GM19351 (cell line): ENCODE data around the gene MINK1.

Source experiments
- ATAC-seq: cut with Tn5 transposase; IDR thresholded peaks from one replicate; pipeline ENCODE4 v1.9.1; 2021; ENCODE audit warnings: mild to moderate bottlenecking, moderate library complexity; ENCODE audit not compliant: unreplicated experiment

Gene MINK1

GRCh38 chr17:4833178-4833940 is at the start of gene MINK1:
Gene MINK1 (plus strand): TSS chr17:4833340. CDS start chr17:4833584, 244 bp downstream.
- peak; percentile 83 for ATAC-seq

DNA sequence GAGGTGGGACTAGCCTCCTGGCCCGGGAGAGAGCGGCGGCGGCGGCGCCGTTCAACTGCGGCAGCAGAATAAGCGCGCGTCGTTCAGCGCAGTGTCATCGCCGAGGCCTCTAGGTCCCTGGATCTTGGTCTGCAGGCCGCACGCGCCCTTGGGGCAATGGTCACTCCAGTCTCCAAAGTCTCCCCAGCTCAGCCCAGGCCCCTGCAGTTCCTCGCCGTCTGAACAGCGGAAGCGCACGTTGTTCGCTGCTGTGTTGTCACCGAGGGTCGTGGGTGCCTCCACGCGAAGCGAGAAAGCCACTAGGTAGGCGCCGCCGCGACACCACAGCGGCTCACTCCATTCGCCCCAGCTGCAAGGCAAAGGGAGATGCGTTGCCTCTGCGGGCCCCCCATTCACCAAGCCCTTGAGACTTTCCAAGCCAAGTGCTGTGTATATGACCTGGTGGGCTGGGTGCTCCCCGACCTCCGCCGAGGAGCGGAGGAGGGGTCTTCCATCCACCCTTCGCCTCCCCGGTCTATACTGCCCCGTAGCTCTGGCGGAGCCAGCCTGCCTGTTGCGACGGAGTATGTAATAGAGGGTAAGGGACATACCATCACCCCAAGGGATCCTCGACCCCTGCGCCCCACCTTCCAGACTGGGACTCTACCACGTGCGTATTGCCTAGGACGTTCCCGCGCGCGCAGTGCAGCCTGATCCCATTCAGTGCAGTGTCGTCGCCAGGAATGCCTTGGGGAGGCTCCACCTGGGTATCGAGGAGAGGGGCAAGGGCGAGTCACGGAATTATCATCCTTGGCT is 47.6 kb upstream of the MINK1 start:
- no peak for ATAC-seq

DNA sequence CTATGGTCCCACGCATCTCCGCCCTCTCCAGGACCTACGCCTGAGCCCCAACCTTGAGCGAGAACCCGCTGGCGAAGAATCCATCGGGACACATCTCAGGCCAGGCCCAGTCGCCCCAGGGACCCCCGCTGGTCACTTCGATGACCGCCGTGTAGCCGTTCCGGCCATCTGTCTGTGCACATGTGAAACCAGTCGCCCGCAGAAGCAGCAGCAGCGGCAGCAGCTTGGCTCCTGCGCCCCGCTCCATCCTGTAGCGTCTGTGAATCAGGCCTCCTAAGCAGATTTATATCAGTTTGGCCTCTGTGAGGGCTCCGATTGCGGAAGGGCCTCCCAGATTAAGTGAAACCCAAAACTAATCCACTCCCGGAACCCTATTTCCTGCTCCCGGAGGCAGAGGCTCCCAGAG is 47.0 kb upstream of the MINK1 start, which contains the start of gene VMO1:
Gene VMO1 (minus strand): TSS at position 259 of the 406 bp plus-strand sequence. CDS start 12 bp downstream, at position 247.
- no peak for ATAC-seq

DNA sequence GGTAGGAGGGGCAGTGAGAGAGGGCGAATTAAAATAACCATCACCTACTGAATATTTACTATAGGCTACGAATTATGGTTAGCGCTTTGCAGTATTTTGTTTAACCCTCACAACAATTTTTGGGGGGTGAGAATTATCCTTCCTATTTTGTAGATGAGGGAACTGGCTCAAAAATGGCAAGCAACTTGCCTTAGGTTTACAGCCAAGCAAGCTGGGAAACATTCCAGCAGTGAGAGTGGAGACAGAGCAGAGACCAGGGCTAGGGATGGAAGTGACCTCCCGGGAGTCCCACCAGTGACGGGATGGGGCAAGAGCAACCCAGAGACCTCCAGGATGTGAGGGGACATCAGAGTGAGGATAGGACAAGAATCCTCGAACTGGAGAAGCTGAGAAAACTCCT is 46.6 kb upstream of the MINK1 start:
- ATAC-seq = no peak

- ATAC-seq = no peak
These were observed 44.9 kb upstream of the MINK1 start for GRCh38 chr17:4788159-4788806.

DNA sequence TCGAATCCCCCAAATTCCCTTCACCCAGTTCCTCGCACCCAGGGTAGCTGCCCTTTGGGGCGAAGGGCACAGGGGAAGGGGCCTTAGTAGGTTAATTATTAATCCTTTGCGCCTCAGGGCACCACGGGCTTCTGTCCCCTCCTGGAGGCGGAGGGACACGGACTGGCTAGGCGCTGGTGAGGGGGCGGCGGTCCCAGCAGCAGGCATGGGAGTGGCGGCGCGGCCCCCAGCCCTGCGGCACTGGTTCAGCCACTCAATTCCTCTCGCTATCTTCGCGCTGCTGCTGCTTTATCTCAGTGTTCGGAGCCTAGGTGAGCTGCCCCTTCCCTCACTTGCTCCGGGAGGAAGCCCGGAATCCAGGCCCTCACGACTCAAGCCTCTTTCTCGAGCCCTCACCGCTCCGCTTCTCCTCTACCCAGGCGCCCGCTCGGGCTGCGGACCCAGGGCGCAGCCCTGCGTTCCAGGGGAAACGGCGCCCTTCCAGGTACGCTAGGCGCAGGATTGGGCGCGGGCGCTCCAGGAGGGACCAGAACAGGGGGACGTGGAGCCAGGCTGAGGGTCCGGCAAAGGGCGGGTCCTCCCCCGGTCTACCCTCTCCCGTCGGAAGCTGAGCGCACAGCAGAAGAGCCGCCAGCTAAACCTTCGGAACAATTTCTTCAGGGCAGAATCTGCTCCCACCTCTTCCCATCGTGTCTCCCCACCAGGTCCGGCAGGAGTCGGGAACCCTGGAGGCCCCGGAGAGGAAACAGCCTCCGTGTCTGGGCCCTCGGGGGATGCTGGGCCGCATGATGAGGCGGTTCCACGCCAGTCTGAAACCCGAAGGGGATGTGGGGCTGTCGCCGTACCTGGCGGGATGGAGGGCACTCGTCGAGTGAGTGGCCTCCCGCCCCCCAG is 44.1 kb upstream of the MINK1 start, which contains the start of gene GLTPD2:
Gene GLTPD2 (plus strand): TSS at position 158 of the 894 bp plus-strand sequence. CDS start 48 bp downstream, at position 206.
- no peak for ATAC-seq

DNA sequence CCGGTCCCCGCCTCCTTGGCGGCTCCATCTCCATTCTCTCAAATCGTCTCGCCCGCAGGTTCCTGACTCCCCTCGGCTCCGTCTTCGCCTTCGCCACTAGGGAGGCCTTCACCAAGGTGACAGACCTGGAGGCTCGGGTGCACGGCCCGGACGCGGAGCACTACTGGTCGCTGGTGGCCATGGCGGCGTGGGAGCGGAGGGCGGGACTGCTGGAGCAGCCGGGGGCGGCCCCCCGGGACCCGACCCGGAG is 43.5 kb upstream of the MINK1 start:
- ATAC-seq = no peak

DNA sequence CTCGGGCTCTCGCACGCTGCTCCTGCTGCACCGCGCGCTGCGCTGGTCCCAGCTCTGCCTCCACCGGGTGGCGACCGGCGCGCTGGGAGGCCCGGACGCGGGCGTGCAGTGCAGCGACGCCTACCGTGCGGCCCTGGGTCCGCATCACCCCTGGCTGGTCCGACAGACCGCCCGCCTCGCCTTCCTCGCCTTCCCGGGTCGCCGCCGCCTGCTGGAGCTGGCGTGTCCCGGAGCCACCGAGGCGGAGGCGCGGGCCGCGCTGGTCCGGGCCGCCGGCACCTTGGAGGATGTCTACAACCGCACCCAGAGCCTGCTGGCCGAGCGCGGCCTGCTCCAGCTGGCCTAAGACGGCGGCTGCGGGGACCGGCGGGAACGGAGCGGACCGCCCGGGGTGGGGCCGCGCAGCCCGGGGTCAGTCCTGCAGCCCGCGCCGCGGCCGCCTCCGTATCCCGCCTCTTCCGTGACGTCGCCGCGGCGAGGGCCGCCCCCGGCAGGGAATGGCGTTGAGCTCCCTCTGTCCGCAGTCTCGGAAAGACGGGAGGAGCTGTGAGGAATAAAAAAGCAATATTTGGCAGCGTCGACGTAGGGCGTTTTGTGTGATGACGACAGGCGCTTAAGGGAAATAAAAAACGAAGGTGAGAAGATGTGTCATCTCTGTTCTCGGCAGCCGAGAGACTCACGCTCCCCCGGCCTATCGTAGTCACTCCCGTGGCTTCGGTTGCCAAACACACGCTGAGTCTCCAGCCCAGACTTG is 43.0 kb upstream of the MINK1 start:
- ATAC-seq = peak; percentile 83

- no peak for ATAC-seq
These were observed 42.4 kb upstream of the MINK1 start for GRCh38 chr17:4790705-4791088.

DNA sequence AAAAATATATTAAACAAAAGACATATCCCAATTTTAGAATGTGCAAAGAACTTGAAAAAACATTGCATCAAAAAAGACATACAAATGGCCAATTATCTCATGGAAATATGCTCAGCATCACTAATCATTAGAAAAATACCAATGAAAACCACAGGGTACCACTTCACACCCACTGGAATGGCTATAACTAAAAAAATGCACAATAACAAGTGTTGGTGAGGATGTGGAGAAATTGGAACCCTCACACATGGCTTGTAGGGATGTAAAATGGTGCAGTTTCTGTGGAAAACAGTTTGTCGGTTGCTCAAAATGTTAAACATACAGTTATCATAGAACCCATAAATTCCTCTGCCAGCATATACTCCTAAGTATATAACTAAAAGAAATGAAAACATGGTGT is 38.0 kb upstream of the MINK1 start:
- ATAC-seq = no peak

- ATAC-seq = no peak
These were observed 36.6 kb upstream of the MINK1 start for GRCh38 chr17:4796552-4796920.

- no peak for ATAC-seq
These were observed 32.5 kb upstream of the MINK1 start for GRCh38 chr17:4800462-4801196.

- no peak for ATAC-seq
These were observed 30.9 kb upstream of the MINK1 start, which contains the start of gene C17orf114 for GRCh38 chr17:4802228-4802627. Gene C17orf114 (minus strand): TSS chr17:4802328.

DNA sequence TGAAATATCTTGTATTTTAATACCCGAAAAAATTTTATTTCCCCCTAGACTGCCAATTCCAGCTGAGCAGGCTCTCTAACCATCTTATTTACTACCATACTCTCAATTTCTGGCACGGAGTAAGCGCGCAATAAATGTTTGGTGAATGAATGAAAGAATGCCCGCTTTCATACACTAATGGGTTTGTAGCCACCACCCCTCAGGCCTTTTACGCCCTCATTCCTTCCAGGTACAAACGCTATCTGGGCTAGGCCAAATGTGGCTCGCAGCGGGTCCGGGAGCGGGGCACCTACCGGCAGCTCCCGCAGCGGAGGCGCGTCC is 26.7 kb upstream of the MINK1 start:
- ATAC-seq = no peak

DNA sequence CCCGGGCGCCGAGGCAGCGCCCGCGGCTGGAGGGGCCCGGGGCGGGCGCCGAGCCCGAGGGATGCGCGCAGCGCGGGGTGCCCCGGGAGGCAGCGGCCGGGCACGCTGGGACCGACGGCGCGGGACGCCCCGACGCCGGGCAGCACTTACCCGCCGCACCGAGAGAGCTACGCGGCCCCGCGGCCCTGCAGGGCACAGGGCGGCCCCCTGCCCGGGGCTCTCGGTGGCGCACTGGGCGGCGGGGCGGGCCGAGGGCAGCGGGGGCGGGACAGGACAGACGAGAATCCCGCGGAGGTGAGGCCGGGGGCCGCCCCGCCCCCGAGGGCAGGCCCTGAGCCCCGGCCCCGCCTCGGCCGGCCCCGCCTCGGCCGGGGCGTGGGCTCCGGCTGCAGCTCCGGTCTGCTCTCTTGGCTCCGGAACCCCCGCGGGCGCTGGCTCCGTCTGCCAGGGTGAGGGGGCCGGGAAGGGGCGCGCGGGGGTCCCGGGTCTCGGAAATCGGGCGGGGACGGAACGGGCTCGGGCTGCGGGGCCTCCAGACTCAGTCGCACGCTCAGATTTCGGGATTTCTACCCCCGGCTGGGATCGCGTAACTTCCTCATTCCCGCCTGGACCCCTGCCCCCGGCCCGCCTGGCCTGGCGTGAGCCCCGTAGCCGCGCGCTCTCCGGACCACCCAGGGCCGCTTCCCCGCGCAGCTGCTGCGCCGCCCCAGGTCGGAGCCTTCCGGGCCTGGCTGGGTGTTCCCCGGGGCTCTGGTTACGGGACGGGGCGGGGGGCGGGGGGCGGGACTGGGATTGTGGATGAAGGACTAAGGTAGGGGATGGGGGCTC is 26.1 kb upstream of the MINK1 start, which contains the start of gene PLD2:
Gene PLD2 (plus strand): TSS at position 376 of the 828 bp plus-strand sequence. CDS start 621 bp downstream, outside the sequence.
- peak; percentile 95 for ATAC-seq

GRCh38 chr17:4807605-4808377 is 25.3 kb upstream of the MINK1 start:
- no peak for ATAC-seq

DNA sequence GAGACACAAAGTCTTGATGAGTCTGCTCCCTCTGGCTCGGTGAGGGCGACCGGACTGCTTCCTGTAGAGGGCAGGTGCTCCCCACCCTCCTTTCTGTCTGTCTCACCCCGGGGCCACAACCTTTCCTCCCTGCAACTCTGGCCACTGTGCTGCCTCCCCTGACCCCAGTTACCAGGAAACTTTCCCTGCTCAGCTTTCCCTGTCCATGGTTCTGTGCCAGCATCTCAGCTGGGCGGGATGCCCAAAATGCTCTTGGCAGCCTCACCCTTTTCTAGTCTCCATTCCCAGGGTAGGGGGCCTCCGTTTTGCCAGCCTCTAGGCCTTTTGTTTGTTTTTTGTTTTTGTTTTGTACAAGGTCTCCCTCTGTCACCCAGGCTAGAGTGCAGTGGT is 24.8 kb upstream of the MINK1 start:
- no peak for ATAC-seq
